ENCODE results near the gene YY1AP1. TPM values are rescaled to one million over a fixed set of nuclear protein-coding genes. Genes with fewer than 3 reads are reported as not detected.
"Not testable (repeated sequence)": the region's sequence is repeated elsewhere in the genome, so short reads cannot be mapped to it uniquely, and the experiment has no call there.

YY1AP1 gene, protein sequence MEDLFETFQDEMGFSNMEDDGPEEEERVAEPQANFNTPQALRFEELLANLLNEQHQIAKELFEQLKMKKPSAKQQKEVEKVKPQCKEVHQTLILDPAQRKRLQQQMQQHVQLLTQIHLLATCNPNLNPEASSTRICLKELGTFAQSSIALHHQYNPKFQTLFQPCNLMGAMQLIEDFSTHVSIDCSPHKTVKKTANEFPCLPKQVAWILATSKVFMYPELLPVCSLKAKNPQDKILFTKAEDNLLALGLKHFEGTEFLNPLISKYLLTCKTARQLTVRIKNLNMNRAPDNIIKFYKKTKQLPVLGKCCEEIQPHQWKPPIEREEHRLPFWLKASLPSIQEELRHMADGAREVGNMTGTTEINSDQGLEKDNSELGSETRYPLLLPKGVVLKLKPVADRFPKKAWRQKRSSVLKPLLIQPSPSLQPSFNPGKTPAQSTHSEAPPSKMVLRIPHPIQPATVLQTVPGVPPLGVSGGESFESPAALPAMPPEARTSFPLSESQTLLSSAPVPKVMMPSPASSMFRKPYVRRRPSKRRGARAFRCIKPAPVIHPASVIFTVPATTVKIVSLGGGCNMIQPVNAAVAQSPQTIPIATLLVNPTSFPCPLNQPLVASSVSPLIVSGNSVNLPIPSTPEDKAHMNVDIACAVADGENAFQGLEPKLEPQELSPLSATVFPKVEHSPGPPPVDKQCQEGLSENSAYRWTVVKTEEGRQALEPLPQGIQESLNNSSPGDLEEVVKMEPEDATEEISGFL
- 54.9 TPM for total RNA-seq

- DNase-seq (ENCODE audit: low spot score), result peak; percentile 91
These were observed at the start of gene YY1AP1 for GRCh38 chr1:155688324-155689080. TSS of gene YY1AP1 (minus strand) at chr1:155688774. CDS start at chr1:155680436, 8,338 bp downstream.

- DNase-seq (ENCODE audit: low spot score), result peak; percentile 37
These were observed 40.7 kb upstream of the YY1AP1 start for GRCh38 chr1:155729031-155729898.

- no peak for DNase-seq (ENCODE audit: low spot score)
These were observed 36.6 kb upstream of the YY1AP1 start for GRCh38 chr1:155725142-155725541.

DNA sequence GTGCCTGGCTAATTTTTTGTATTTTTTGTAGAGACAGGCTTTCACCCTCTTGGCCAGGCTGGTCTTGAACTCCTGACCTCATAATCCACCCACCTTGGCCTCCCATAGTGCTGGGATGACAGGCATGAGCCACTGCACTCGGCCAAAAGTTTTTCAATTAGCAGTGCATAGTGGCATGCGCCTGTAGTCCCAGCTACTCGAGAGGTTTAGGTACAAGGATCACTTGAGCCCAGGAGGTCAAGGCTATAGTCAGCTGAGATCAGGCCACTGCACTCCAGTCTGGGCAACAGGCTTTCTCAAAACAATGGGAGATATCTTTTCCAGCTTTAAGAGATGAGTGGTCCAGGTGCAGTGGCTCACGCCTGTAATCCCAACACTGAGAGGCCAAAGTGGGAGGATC, 31.1 kb upstream of the YY1AP1 start:
- DNase-seq (ENCODE audit: low spot score), result no peak

DNA sequence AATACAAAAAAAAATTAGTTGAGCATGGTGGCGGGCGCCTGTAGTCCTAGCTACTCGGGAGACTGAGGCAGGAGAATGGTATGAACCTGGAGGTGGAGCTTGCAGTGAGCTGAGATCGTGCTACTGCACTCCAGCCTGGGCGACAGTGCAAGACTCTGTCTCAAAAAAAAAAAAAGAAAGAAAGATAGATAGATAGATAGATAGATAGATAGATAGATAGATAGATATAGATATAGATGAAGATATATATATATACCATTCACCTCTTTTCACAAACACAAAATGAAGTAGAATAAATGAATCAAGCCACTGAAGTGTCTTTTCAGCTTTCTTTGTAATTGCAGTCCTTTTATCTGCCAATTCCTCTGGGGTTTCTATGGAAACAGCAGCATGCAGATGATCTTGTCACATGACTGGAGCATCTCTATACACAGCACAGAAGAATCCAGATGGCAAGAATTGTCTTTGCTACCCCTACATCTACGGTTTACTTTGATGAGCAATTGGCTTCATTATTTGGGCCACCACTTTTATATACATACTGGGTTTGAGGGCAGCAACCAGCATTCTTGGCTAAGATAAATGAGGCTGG, 30.0 kb upstream of the YY1AP1 start:
- not testable (repeated sequence) for DNase-seq (ENCODE audit: low spot score)

GRCh38 chr1:155717041-155717440, 28.5 kb upstream of the YY1AP1 start:
- DNase-seq (ENCODE audit: low spot score), result no peak

DNA sequence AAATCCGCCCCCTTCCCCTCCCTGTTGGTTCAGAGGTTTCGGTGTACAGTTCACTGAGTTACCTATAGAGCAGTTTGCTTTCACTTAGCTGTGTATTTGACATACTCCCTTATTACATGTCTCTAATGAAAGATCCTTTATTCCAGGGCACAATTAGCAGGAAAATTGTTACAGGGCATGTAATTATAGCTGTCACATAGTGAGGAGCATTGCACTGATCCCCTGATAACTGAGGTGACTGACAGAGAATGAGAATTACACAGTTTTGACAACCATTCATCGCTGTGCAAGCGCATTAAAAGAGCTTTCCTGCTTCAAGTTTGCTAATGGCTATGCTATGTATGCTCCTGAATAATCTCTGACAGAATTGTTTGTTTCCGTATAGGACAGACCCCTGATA, 27.2 kb upstream of the YY1AP1 start:
- no peak for DNase-seq (ENCODE audit: low spot score)

DNA sequence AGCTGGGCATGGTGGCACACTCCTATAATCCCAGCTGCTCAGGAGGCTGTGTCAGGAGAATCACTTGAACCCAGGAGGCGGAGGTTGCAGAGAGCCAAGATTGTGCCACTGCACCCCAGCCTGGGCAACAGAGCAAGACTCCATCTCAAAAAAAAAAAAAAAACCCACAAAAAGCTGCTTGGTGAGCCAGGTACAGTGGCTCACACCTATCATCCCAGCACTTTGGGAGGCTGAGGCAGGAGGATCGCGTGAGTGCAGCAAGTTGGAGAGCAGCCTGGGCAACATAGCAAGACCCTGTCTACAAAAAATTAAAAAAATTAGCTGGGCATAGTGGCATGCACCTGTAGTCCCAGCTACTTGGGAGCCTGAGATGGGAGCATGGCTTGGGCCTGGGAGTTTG, 26.5 kb upstream of the YY1AP1 start:
- DNase-seq (ENCODE audit: low spot score), result not testable (repeated sequence)

DNA sequence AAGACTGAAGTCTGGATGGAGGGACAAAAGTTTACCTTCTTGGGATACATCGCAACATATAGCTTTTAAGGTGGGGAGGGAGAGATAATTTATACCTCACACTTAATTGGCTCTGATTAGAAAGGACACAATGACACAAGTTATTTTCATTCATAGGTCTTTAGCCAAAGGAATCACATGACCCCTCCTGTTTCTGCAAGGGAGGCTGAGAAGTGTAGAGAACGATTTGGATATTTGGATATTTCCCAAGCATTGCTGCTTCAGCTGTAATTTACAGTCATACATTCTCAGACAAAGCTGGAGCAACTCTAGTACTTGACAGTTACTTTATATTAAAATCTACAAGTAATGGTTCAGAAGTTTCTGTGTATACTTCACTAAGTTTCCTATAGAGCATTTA, 24.5 kb upstream of the YY1AP1 start:
- no peak for DNase-seq (ENCODE audit: low spot score)

- not testable (repeated sequence) for DNase-seq (ENCODE audit: low spot score)
These were observed 24.1 kb upstream of the YY1AP1 start for GRCh38 chr1:155712636-155713035.

DNA sequence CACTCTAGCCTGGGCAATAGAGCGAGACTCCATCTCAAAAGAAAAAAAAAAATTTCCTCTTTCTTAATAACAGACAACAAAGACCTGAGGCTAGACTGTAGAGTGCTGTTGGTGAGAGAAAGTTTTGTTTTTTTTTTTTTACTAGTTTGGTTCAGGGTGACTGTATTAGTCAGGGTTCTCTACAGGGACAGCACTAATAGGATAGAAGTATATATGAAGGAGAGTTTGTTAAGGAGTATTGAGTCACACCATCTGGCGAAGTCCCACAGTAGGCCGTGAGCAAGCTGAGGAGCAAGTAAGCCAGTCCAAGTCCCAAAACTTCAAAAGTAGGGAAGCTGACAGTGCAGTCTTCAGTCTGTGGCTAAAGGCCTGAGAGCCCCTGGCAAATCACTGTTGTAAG, 22.9 kb upstream of the YY1AP1 start:
- DNase-seq (ENCODE audit: low spot score), result not testable (repeated sequence)

DNA sequence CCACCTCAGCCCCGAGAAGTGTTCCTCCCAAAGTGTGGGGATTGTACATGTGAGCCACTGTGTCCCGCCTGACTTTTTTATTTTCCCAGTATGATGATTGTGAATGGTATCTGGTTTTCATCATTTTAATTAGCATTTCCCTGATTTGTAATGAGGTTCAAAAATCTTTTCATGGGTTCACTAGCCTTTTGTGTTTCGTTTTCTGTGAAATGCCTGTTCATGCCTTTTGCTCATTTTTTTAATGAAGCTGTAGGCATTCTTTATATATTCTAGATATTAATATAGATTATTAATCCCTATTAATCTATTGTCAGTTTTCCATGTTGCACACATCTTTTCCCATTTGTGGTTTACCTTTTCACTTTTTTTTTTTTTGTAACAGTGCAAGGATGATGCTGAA, 20.8 kb upstream of the YY1AP1 start:
- DNase-seq (ENCODE audit: low spot score), result no peak

DNA sequence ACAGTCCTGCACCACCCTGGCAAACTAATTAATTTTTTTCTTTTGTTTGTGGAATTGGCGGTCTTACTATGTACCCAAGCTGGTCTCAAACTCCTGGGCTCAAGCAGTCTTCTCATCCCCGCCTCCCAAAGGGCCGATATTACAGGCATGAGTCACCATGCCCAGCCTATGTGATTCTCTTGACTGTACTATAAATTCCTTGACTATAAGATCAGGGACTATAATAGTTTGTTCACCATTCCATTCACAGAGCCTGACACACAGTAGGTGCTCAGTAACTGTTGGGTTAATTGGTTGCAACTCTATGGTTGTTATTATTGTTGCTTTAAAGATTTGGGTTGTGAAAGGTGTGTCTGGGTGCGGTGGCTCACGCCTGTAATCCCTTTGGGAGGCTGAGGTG, 17.6 kb upstream of the YY1AP1 start:
- DNase-seq (ENCODE audit: low spot score), result no peak

DNA sequence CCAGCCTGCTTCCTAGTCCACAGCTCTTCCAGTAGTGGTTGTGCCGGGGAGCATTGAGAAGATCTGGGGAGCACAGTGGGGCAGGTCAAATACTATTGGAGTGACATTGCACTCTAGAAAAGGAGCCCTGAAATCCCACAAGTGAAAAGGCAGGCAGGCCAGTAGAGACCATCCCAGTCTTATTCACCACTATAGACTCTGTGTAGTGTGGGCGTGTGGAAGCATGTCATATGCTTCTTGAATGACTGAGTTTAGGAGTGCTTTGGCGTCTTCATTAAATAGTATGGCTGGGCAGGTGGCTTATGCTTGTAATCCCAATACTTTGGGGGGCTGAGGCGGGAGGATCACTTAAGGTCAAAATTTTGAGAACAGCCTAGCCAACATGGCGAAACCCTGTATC, 15.8 kb upstream of the YY1AP1 start:
- not testable (repeated sequence) for DNase-seq (ENCODE audit: low spot score)

DNA sequence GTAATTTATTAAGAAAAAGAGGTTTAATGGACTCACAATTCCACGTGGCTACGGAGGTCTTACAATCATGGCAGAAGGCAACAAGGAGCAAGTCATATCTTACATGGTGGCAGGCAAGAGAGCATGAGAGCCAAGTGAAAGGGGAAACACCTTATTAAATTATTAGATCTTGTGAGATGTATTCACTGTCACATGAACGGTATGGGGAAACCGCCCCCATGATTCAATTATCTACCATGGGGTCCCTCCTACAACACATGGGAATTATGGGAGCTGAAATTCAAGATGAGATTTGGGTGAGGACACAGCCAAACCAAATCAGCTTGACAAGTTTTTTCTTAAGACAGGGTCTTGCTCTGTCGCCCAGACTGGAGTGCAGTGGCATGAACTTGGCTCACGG, 14.6 kb upstream of the YY1AP1 start:
- no peak for DNase-seq (ENCODE audit: low spot score)

- not testable (repeated sequence) for DNase-seq (ENCODE audit: low spot score)
These were observed 13.1 kb upstream of the YY1AP1 start for GRCh38 chr1:155701675-155702074.

DNA sequence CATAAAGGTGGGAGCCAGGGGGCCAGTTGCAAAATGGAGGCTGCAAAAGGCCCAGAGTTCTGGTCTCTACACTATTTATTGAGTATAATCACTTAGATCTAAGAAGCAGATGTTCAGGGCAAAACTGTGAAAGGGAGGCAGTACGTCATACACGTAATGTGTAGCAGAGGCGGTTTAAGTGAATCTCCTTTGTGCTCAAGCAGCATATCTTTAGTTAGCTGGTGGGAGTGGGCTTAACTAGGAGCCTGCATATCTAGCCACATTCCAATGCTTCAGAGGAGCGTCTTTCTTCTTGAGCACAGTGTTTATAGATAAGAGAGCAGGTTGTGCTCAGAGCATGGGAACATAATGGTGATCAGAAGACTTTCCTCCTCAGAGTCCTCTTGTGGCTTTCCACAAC, 10.5 kb upstream of the YY1AP1 start:
- DNase-seq (ENCODE audit: low spot score), result not testable (repeated sequence)

DNA sequence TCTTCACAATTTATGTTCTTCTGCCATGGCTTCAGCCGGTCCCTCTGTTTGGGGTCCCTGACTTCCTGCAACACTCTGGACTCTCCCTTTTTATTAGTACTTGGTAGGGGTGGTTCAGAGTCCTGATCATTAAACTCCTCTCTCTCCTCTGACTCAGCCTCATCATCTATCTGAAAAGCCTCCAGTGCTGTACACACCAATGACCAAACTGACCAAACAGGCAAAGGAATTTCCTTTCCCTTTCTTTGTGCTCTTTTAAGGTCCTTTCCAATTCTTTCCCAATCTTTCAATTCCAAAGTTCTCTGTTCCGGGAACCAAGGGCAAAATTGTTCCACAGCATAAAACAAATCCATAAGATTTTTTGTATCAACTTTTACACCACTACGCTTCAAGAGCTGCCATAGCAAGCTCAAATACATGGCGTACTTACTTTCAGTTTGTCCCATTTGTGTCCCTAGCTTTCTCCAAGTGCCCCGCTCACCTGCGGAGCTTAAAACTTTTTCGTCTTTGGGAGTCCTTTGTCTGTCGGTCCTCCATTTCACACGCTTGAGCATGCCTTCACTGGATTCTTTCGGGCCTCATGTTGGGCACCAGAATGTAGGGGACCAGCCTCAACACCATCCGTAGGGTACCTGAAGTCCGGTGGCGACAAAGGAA, 9.9 kb upstream of the YY1AP1 start:
- DNase-seq (ENCODE audit: low spot score), result no peak

- not testable (repeated sequence) for DNase-seq (ENCODE audit: low spot score)
These were observed 9.0 kb upstream of the YY1AP1 start for GRCh38 chr1:155697616-155698015.

GRCh38 chr1:155697046-155697445, 8.5 kb upstream of the YY1AP1 start:
- no peak for DNase-seq (ENCODE audit: low spot score)

Data from mucosa of gallbladder (tissue), 1 donor.